ENCODE results near the gene BSPRY. TPM values are rescaled to one million over a fixed set of nuclear protein-coding genes. Genes with fewer than 3 reads are reported as not detected.

Gene BSPRY
- total and polyA plus RNA-seq, 2 of the 13 experiments (the other 11 are each of a cell fraction or from before 2014, with no cell fraction given), result 0.09 to 0.26 TPM

DNA sequence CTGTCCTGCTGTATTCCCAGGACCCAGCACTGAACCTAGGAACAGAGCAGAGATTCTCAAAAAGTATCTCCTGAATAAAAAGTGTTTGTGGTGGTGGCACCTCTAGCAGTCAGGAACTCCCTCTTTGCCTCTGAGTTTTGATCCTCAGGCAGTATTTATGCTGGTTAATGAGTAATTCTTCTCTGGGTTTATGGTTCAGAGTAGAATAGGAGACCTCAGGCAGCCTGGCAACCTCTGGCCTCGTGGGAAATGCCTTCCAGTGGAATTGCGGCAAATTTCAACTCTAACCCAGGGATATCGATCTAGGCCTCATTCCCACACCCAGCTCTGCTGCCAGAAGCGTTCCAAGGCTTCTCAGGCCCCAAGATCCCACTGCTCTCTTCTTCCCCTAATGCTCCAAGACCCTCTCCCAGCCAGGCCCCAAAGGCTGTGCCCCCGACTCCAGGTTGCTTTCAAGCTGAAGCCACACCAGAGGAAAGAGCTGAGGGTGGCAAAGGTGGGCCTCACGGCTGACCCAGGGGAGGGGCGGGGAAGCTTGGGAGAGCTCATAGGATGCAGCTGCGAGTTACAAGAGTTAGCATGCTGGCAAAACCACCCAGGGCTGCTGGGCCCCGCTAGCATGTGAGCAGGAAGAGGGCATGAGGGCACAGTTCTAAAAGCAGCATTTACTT is 38.4 kb downstream of the BSPRY start (continued):
- TF ChIP-seq ZBTB37 (CRISPR knock-in tag; IDR thresholded peaks at IDR 0.05) (peak; percentile 61; the same call in 1 of the 2 replicates), ZNF652 (CRISPR knock-in tag; IDR thresholded peaks at IDR 0.05; ENCODE audit: borderline replicate concordance, low read depth) (no peak; the same call in 1 of the 2 replicates), MXI1 (IDR thresholded peaks at IDR 0.05; ENCODE audit: borderline replicate concordance, low read depth, low read length) (peak; percentile 64; the same call in 1 of the 3 replicates), SP140L (CRISPR knock-in tag; IDR thresholded peaks at IDR 0.05; ENCODE audit: borderline replicate concordance) (no peak), ZGPAT (CRISPR knock-in tag; IDR thresholded peaks at IDR 0.05) (peak; percentile 87), CBX5 (CRISPR knock-in tag; IDR thresholded peaks at IDR 0.05; ENCODE audit: borderline replicate concordance) (no peak), ETV6 (CRISPR knock-in tag; conservative IDR thresholded peaks at IDR 0.05) (no peak)

DNA sequence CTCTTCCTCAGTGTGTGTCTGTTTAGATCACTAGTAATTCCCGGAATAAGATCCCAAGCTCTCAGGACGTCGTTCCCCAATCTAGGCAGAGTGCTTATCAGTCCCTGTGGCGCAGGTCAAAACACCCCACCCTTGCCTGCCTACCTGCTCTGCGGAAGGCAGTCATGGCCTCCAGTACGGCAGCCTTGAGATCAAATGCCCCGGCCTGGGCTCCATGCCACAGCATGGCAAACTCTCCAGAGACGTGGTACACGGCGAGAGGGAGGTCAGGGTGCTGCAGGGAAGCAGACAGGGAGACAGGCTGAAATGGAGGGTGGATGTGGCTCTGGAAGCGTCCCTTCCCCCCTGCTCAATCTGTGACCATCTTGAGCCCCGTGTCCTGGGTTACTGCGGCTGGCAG is 39.5 kb downstream of the BSPRY start:
- Histone ChIP-seq H3K9me3 (ENCODE audit: low read length) (no peaks in the 10 kb centered on the region), H3K36me3 (replicated peaks in 1 of 2; ENCODE audit: control insufficient read depth in 1 of 2, insufficient read depth in 2 of 2, low read length in 2 of 2) (peaks cover 15 to 48% of the 10 kb centered on the region in 2 experiments), H3K27me3 (ENCODE audit: control insufficient read depth in 1 of 2, insufficient read depth in 2 of 2, low read length in 2 of 2) (no peaks in the 10 kb centered on the region), H3K4me2 (ENCODE audit: low read depth, low read length) (peak overlapping the region; percentile 77; the same call in 1 of the 2 replicates), H3K27ac (ENCODE audit: extremely low read length, insufficient read depth, low read length) (peak overlapping the region; percentile 97), H4K20me1 (ENCODE audit: insufficient read depth, low read length) (no peaks in the 10 kb centered on the region), H2AFZ (ENCODE audit: low read length) (no peak overlapping the region), H3K4me3 (replicated peaks in 1 of 3; ENCODE audit: insufficient read depth in 1 of 3, low read depth in 2 of 3, low read length in 3 of 3) (no peak overlapping the region), H3K79me2 (ENCODE audit: insufficient read depth, low read length) (no peaks in the 10 kb centered on the region), H3K4me1 (ENCODE audit: insufficient read depth, low read length) (peaks cover 85% of the 10 kb centered on the region), H3K9ac (ENCODE audit: insufficient read depth, low read depth, low read length) (0 out of 2 replicates have a peak overlapping the region, but pooled peaks have one; percentile 71)
- ChIA-PET CTCF (ENCODE audit: low intra/inter-chr PET ratio, low total read pairs) (no interaction called here), POLR2A (interaction anchor here (1.6 to 3.1 kb wide), 5 partner anchors 9 to 49 kb away, joined by 4 to 29 read pairs (median 23); partner anchors contain the start of genes ALAD, C9orf43, HDHD3 and POLE3)
- intact Hi-C loops (cut with micrococcal nuclease; ENCODE audit: unreplicated experiment), result no loop called here
- 100% methylated on average over 11 of the region's 13 CpGs for WGBS (ENCODE audit: low lambda C conversion rate)
- in situ Hi-C loops (cut with HindIII; ENCODE audit: extremely low pct_ligation_motif_present, low pct_unique_long_range_greater_than_20kb), result no loop called here
- FAIRE-seq (no peak), DNase-seq (ENCODE audit: low spot score) (no peak), ATAC-seq (no peak)
- BruUV-seq (replicated peaks), result no TSS peak
- TF ChIP-seq FOXO4 (CRISPR knock-in tag; conservative IDR thresholded peaks at IDR 0.05), result no peak
- TF ChIP-seq E2F2 (CRISPR knock-in tag; IDR thresholded peaks at IDR 0.05; ENCODE audit: borderline replicate concordance), result no peak
- TF ChIP-seq KDM4B (CRISPR knock-in tag; IDR thresholded peaks at IDR 0.05), result no peak
- TF ChIP-seq HNRNPL (IDR thresholded peaks at IDR 0.05; ENCODE audit: low read depth, low read length), result no peak
- TF ChIP-seq JARID2 (CRISPR knock-in tag; IDR thresholded peaks at IDR 0.05; ENCODE audit: insufficient replicate concordance), result no peak
- no peak for TF ChIP-seq FLYWCH1 (CRISPR knock-in tag; IDR thresholded peaks at IDR 0.05)
- 0 out of 2 replicates have a peak, but pooled peaks have one; percentile 21 for TF ChIP-seq MEIS1 (CRISPR knock-in tag; IDR thresholded peaks at IDR 0.05; ENCODE audit: borderline replicate concordance)
- TF ChIP-seq ZBTB26 (CRISPR knock-in tag; IDR thresholded peaks at IDR 0.05; ENCODE audit: borderline replicate concordance), result no peak
